Rectal smooth muscle tissue (tissue), 1 donor: ENCODE results near the gene CRACR2B.

ENCODE experiments used
- H3K27ac ChIP-seq: one replicate; pipeline ENCODE4 v1.7.0; 2013; ENCODE audit warnings: low read depth, low read length, inconsistent platforms
- H3K27me3 ChIP-seq: one replicate; pipeline ENCODE4 v1.7.0; 2013; ENCODE audit warnings: low read length; ENCODE audit not compliant: control insufficient read depth, insufficient read depth
- H3K36me3 ChIP-seq: one replicate; pipeline ENCODE4 v1.7.0; 2013; ENCODE audit warnings: low read length; ENCODE audit not compliant: control insufficient read depth, insufficient read depth
- H3K4me1 ChIP-seq: one replicate; pipeline ENCODE4 v1.7.0; 2013; ENCODE audit warnings: low read length; ENCODE audit not compliant: control insufficient read depth, insufficient read depth
- H3K4me3 ChIP-seq: one replicate; pipeline ENCODE4 v1.7.0; 2013; ENCODE audit warnings: low read length
- H3K9ac ChIP-seq: one replicate; pipeline ENCODE4 v1.7.0; 2013; ENCODE audit warnings: low read length

CRACR2B gene

DNA sequence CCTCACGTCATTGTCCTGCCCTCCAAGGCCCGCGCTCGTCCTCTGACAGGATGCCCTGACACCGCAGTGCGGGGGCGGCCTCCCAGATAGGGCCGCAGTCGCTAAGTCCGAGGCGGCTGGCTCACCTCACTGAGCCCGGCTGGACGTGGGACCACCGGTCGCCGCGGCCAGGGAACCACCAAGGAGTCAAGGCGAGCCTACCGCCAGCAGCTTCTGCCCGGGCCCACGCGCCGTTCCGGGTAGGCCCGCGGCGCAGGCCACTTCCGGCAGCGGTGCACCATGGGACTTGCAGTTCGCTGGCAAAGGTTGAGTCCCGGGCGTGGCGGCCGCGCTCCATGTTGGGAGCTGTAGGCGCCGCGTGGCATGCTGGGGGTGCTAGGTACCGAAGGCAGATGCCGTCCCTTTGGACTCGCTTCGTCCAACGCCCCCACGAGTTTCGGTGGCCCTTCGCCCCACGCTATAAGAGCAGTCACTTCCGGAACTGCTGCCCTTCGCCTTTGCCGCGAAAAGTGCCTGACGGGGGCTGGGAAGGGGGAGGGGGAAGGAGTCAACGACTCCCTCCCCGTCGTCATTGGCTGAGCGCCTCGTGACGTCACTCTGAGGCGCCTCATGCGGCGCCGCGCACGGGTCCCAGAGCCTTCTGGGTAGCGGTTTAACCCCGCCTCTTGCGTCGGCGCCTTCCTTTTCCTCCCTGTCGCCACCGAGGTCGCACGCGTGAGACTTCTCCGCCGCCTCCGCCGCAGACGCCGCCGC, 18.3 kb upstream of the CRACR2B start, which contains the start of gene RPLP2:
Gene RPLP2 (plus strand): TSS at position 681 of the 753 bp plus-strand sequence. CDS start 268 bp downstream, outside the sequence.
- Histone ChIP-seq H3K27ac (peak within 1 kb of the TSS; percentile 100), H3K4me3 (peak within 1 kb of the TSS; percentile 89), H3K4me1 (peaks cover 16% of the 10 kb centered on the region), H3K36me3 (peaks cover 23% of the 10 kb centered on the region), H3K9ac (peak within 1 kb of the TSS; percentile 93), H3K27me3 (no peaks in the 10 kb centered on the region)

DNA sequence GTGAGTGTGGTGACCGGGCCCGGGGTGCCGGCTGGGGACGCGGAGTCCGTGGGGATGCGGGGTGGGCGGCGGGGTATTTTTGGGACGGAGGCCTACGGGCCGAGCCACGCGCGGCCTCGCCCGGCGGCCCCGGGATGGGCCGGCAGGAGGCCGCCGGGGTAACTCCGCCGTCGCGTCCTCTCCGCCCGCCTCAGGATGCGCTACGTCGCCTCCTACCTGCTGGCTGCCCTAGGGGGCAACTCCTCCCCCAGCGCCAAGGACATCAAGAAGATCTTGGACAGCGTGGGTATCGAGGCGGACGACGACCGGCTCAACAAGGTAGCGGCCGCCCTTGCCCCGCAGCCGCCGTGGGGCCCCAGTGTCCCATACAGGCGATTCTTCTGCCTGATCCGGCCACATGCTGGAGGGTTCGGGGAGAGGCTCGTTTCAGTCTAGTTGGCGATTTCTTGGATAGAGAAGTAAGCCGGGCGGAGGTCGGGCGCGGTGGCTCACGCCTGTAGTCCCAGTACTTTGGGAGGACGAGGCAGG, 17.6 kb upstream of the CRACR2B start:
- Histone ChIP-seq H3K27me3 (no peaks in the 10 kb centered on the region), H3K27ac (peak overlapping the region; percentile 100), H3K4me3 (peak overlapping the region; percentile 89), H3K9ac (peak overlapping the region; percentile 93), H3K36me3 (peaks cover 23% of the 10 kb centered on the region), H3K4me1 (peaks cover 13% of the 10 kb centered on the region)

DNA sequence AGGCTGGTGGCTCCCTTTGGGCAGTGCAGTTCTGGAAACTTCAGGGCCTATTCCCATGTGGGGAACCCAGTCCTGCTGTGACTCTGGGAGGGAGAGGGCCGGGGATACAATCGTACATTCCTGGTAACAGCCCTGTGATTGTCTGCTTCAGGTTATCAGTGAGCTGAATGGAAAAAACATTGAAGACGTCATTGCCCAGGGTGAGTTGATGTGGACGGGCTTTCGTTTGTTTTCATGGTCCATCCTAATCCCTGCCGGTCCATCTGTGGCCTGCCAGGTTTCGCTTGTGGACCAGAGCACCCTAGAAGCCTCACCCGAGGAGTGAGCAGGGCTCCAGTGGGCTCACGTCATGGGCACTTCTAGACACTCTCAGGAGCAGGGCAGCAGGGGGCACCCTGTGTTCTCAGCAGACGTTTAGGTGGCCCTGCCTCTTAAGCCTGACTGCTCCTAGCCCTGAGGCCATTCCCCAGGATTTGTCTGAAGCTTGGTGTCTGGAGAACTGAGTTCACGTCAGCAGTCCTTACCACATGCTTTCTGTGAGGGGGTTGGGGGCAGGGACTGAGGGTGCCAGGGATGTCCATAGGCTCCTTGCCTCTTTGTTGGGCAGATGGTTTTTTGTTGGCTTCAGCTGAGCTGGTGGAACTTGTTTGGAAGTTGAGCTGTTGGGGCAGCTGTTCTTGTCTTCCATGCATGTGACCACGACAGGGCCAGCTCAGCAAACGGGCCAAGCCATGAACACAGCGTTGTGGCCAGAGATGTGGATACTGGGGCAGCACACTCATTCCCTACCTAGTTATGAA, 16.1 kb upstream of the CRACR2B start:
- H3K27ac ChIP-seq, result no peak overlapping the region
- H3K27me3 ChIP-seq, result no peaks in the 10 kb centered on the region
- H3K36me3 ChIP-seq, result peaks cover 23% of the 10 kb centered on the region
- H3K4me1 ChIP-seq, result peaks cover 9% of the 10 kb centered on the region
- H3K4me3 ChIP-seq, result no peak overlapping the region
- H3K9ac ChIP-seq, result no peak overlapping the region

DNA sequence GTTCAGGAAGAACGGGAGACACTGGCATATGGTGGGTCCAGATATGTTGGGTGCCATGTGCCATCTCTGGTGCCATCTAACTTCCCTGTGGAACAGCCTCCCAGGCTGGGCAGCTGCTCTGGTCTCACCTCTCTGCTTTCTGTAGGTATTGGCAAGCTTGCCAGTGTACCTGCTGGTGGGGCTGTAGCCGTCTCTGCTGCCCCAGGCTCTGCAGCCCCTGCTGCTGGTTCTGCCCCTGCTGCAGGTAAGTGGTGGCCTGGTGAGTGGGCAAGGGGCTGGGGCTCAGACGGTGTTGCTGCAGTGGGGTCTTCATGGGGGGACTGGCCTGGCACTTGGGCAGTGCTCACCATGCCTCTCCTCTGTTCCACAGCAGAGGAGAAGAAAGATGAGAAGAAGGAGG, 15.3 kb upstream of the CRACR2B start:
- Histone ChIP-seq H3K4me1 (peaks cover 9% of the 10 kb centered on the region), H3K4me3 (no peak overlapping the region), H3K9ac (no peak overlapping the region), H3K27me3 (no peaks in the 10 kb centered on the region), H3K36me3 (peaks cover 23% of the 10 kb centered on the region), H3K27ac (no peak overlapping the region)

DNA sequence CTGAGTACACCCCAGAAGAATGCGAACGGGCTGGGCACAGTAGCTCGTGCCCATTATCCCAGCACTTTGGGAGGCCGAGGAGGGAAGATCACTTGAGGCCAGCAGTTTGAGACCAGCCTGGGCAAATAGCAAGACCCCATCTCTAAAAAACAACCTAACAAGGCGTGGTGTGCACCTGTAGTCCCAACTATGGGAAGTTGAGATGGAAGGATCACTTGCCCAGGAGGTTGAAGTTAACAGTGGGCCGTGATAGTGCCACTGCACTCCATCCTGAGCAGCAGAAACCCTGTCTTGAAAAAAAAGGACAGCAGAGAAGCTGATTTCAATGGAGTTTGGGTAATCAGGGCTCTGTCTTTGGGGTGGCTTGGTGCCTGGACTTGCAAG, 14.7 kb upstream of the CRACR2B start:
- H3K27ac ChIP-seq, result no peak overlapping the region

DNA sequence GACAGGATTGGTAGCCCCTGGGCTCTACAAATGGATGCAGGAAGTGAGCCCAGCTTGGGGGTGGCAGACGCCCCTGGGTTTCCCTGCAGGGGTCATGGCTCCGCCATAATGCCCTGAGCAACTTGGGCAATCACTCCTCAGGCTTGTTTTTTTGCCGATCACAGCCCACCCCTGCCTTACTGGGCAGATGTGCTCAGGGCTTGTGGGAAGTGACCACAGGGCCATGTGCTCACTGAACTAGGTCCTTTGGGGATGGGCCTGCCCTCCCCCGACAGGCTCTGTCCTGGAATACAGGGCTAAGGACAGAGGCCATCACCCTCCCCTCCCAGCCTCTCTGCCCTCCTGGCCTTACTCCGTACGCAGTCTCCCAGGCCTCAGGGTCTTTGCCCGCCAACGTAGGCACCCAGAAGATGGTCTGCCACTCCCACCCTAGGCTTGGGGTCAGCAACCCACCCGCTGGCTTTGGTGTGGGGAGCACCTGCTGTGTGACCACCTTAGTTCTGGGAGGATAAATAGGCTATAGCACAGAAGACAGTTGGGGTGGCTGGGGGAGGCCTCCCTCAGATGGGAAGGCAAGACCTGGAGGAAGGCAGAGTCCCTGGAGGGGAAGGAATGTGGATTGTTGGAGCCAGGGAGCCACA, 14.1 kb upstream of the CRACR2B start:
- H3K4me3 ChIP-seq, result no peak overlapping the region
- no peak overlapping the region for H3K9ac ChIP-seq
- H3K27me3 ChIP-seq, result no peaks in the 10 kb centered on the region
- no peak overlapping the region for H3K27ac ChIP-seq
- peaks cover 23% of the 10 kb centered on the region for H3K36me3 ChIP-seq
- peaks cover 9% of the 10 kb centered on the region for H3K4me1 ChIP-seq

More for the DNA sequence above, 14.7 kb upstream of the CRACR2B start:
- peaks cover 23% of the 10 kb centered on the region for H3K36me3 ChIP-seq
- peaks cover 9% of the 10 kb centered on the region for H3K4me1 ChIP-seq
- H3K27me3 ChIP-seq, result no peaks in the 10 kb centered on the region
- H3K9ac ChIP-seq, result no peak overlapping the region
- no peak overlapping the region for H3K4me3 ChIP-seq

DNA sequence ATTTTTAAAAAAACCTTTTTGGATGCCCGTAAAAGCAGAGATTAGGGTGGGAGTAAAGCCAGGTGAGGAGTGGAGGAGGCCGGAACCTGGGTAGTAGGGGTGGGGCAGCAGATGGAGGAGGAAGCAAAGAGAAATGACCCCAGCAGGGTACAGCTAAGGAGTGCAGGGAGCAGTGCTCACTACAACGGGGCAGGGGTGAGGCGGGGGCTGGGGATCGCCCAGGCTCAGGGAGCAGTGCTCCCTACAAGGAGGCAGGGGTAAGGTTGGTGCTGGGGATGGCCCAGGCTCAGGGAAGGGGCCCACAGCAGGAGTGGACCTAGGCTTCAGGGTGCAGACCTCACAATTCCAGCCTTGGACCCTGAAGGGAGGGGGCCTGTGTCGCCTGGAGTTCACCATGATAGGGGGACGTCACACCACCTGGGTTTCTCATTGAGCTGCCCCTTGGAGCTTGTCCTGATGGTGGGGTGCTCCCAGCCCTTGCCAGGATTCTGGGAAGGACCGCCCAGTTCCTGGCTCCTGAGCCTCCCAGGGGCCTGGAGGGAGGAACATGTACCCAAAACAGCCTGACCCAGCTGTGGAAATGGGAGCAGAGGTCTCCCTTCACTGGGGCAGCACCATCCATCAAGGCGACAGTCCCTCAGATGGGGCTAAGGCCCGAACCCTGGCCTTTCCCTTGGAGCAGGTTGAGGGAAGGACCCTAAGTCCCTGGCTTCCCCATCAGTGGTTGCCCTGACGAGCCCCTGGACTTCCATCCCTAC, 11.9 kb upstream of the CRACR2B start:
- no peaks in the 10 kb centered on the region for H3K27me3 ChIP-seq
- H3K4me3 ChIP-seq, result no peak overlapping the region
- H3K4me1 ChIP-seq, result peaks cover 14% of the 10 kb centered on the region
- no peak overlapping the region for H3K9ac ChIP-seq
- peaks cover 23% of the 10 kb centered on the region for H3K36me3 ChIP-seq
- no peak overlapping the region for H3K27ac ChIP-seq

DNA sequence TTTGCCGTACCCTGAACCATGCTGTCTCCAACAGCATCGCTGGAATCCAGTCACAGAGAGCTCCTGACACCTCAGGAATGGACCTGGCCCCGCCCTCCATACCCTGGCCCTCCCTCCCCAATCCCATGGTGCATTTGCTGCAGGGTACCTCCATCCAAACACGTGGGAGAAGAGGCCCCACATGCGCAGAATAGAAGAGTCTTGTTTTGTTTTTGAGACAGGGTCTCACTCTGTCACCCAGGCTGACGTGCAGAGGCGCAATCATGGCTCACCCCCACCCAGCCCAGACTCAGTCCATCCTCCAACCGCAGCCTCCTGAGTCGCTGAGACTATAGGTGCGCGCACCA, 11.3 kb upstream of the CRACR2B start:
- peaks cover 21% of the 10 kb centered on the region for H3K36me3 ChIP-seq
- H3K4me3 ChIP-seq, result no peak overlapping the region
- no peak overlapping the region for H3K9ac ChIP-seq
- H3K4me1 ChIP-seq, result peaks cover 16% of the 10 kb centered on the region
- no peak overlapping the region for H3K27ac ChIP-seq
- H3K27me3 ChIP-seq, result no peaks in the 10 kb centered on the region

DNA sequence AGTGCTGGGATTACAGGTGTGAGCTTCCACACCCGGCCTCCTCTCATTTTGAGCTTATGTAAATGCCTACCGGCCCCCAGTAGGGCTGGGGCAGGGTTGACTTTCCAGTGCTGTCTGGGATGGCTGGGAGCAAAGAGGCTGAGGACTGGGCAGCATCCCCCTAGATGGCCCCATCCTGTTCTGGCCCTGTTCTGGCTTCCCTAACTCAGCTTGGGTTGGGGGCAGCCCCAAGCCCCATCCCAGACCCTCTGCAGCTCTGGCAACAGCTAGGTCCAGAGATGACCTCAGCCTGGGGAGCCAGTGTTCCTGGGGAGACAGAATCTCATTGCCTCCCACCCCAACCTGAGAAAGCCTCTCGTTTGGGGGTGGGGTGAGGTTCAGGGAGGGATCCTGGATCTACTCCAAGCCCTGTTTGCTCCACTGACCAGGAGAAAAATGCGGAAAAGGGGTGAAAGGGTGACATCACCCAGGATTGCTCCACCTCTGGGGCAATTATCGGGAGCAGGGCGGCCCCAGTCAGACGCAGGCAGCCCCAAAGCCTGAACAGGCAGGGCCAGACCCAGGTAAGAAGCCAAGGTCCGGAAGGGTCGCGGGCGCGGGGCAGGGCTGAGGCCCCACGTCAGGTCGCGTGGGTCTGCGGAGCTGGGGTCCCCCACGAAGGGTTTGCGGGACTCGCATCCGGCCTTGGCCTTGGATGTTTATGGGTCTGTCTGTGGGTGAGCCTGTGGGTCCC, 9.2 kb upstream of the CRACR2B start, which contains the start of gene PNPLA2:
Gene PNPLA2 (plus strand): TSS at position 519 of the 733 bp plus-strand sequence. CDS start 805 bp downstream, outside the sequence.
- Histone ChIP-seq H3K4me1 (peaks cover 18% of the 10 kb centered on the region), H3K4me3 (peak within 1 kb of the TSS; percentile 85), H3K27ac (peak within 1 kb of the TSS; percentile 92), H3K36me3 (peaks cover 5% of the 10 kb centered on the region), H3K9ac (peak within 1 kb of the TSS; percentile 77), H3K27me3 (no peaks in the 10 kb centered on the region)

DNA sequence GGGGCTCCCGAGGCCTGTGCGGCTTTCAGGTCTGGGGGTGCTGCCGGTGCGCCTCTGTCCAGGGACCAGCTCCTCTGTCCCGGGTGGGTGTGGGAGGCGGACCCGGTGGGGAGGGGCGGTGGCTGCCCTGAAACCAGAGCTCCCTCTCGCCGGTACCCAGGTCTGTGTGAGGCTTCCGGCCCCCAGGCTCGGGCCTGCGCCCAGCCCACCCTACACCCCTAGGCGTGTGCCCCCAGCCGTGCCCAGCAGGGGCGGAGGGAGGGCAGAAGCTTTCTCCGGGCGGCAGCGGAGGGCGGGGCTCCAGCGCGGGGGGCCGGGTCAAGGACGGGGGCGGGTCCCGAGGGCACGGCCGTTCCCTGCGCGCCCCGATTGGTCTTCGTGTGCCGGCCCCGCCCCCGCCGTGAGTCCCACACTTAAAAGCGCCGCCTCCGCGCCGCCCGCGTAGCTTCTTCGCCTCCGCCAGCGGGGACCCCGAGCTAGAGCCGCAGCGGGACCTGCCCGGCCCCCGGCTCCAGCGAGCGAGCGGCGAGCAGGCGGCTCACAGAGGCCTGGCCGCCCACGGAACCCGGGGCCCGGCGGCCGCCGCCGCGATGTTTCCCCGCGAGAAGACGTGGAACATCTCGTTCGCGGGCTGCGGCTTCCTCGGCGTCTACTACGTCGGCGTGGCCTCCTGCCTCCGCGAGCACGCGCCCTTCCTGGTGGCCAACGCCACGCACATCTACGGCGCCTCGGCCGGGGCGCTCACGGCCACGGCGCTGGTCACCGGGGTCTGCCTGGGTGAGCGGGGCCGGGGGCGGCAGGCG, 8.4 kb upstream of the CRACR2B start:
- H3K27ac ChIP-seq, result peak overlapping the region; percentile 92
- H3K27me3 ChIP-seq, result no peaks in the 10 kb centered on the region
- peaks cover 18% of the 10 kb centered on the region for H3K4me1 ChIP-seq
- H3K9ac ChIP-seq, result peak overlapping the region; percentile 77
- peak overlapping the region; percentile 85 for H3K4me3 ChIP-seq
- peaks cover 7% of the 10 kb centered on the region for H3K36me3 ChIP-seq
